Keratinocyte (primary cell): Measurements from ENCODE around the gene AHNAK.

Experiments
- EZH2 ChIP-seq: IDR thresholded peaks from one replicate; pipeline ENCODE4 v1.6.1; 2012; ENCODE audit warnings: inconsistent platforms, mild to moderate bottlenecking, low read length, moderate library complexity
- TF ChIP-seq, protein P1 (sequence below), 3 experiments: IDR thresholded peaks in 1 of 3; conservative IDR thresholded peaks in 1 of 3; optimal IDR thresholded peaks in 1 of 3; 2 replicates in 2 of 3; 3 replicates in 1 of 3; pipeline versions ENCODE3 to v1.5.1; 2011; ENCODE audit warnings: low read length in 3 of 3, mild to moderate bottlenecking in 3 of 3, moderate library complexity in 2 of 3, control low read depth in 1 of 3, inconsistent platforms in 1 of 3; ENCODE audit not compliant: insufficient read depth in 2 of 3; ENCODE audit errors: extremely low read depth in 1 of 3

DNA sequence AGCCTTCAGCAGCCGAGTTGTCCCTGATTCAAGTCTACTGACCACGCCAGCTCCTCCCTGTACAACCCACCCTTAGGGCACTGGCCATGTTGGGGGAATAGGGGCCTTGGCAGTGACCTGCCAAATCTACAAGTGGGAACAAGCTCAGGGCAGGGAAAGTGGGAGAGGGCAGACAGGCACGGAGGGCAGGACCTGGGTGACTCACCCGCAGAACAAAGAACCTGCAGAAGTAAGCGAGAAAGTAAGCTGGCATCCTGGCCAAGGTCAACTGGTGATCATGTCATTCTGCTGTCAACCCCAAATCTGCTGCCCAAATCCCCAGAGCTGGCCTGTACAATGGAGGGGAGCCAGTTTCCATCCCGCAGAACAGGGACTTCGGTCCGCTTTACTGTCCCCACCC is 135.6 kb downstream of the AHNAK start:
- TF ChIP-seq, protein P1, sequence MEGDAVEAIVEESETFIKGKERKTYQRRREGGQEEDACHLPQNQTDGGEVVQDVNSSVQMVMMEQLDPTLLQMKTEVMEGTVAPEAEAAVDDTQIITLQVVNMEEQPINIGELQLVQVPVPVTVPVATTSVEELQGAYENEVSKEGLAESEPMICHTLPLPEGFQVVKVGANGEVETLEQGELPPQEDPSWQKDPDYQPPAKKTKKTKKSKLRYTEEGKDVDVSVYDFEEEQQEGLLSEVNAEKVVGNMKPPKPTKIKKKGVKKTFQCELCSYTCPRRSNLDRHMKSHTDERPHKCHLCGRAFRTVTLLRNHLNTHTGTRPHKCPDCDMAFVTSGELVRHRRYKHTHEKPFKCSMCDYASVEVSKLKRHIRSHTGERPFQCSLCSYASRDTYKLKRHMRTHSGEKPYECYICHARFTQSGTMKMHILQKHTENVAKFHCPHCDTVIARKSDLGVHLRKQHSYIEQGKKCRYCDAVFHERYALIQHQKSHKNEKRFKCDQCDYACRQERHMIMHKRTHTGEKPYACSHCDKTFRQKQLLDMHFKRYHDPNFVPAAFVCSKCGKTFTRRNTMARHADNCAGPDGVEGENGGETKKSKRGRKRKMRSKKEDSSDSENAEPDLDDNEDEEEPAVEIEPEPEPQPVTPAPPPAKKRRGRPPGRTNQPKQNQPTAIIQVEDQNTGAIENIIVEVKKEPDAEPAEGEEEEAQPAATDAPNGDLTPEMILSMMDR (optimal IDR thresholded peaks at IDR 0.05 in 1 of 3, IDR thresholded peaks at IDR 0.05 in 1 of 3, conservative IDR thresholded peaks at IDR 0.05 in 1 of 3; ENCODE audit: extremely low read depth in 1 of 3, insufficient read depth in 2 of 3, low read length in 3 of 3), result no peak
- TF ChIP-seq EZH2, result no peak
